HepG2 (cell line): ENCODE data around the gene SEPHS1.

Source experiments
- GABPB1 ChIP-seq: IDR thresholded peaks from 2 replicates; pipeline ENCODE4 v1.6.1; 2016; ENCODE audit warnings: mild to moderate bottlenecking, missing genetic modification reagents, moderate library complexity, missing compliant biosample characterization
- KLF12 ChIP-seq: sonication (generic); formaldehyde crosslinking; IDR thresholded peaks from 2 replicates; pipeline ENCODE4 v1.4.0; 2020; ENCODE audit warnings: missing genetic modification reagents, borderline replicate concordance
- POLR2A ChIP-seq, 2 experiments: IDR thresholded peaks; 2 replicates each; pipeline ENCODE4 v1.6.1; 2011; ENCODE audit warnings: low read depth in 2 of 2, low read length in 2 of 2, mild to moderate bottlenecking in 1 of 2, moderate library complexity in 1 of 2; ENCODE audit not compliant: insufficient read depth in 1 of 2
- PRPF4 ChIP-seq: fragments of 200-400 bp; formaldehyde crosslinking; IDR thresholded peaks from 2 replicates; pipeline ENCODE4 v1.6.1; 2016; ENCODE audit warnings: low read length, low read depth; ENCODE audit not compliant: poor library complexity, severe bottlenecking
- REST ChIP-seq, 2 experiments: IDR thresholded peaks; 2 replicates each; pipeline ENCODE4 v1.6.1; 2011 to 2012; ENCODE audit warnings: low read length in 2 of 2, borderline replicate concordance in 1 of 2, low read depth in 1 of 2, mild to moderate bottlenecking in 1 of 2, moderate library complexity in 1 of 2
- RXRA ChIP-seq: sonication (generic); formaldehyde crosslinking; IDR thresholded peaks from 2 replicates; pipeline ENCODE4 v1.5.1; 2020; ENCODE audit warnings: missing genetic modification reagents
- XRCC5 ChIP-seq: fragments of 200-400 bp; formaldehyde crosslinking; optimal IDR thresholded peaks from 2 replicates; pipeline ENCODE3; 2017; ENCODE audit warnings: mild to moderate bottlenecking, low read length
- ZBTB4 ChIP-seq: sonication (generic); formaldehyde crosslinking; IDR thresholded peaks from 2 replicates; pipeline ENCODE4 v1.4.0; 2020; ENCODE audit warnings: missing genetic modification reagents, mild to moderate bottlenecking, borderline replicate concordance
- ZEB1 ChIP-seq: IDR thresholded peaks from 2 replicates; pipeline ENCODE4 v1.6.1; 2012; ENCODE audit warnings: mild to moderate bottlenecking, low read depth, inconsistent platforms; ENCODE audit not compliant: insufficient replicate concordance
- ZNF572 ChIP-seq: sonication (generic); formaldehyde crosslinking; IDR thresholded peaks from 2 replicates; pipeline ENCODE4 v1.5.1; 2020; ENCODE audit warnings: mild to moderate bottlenecking, missing genetic modification reagents

GRCh38 chr10:13270877-13271551 is 77.1 kb downstream of the SEPHS1 start:
- TF ChIP-seq POLR2A (IDR thresholded peaks at IDR 0.05; ENCODE audit: insufficient read depth in 1 of 2, low read depth in 2 of 2, low read length in 2 of 2) = no peak
- no peak for TF ChIP-seq REST (IDR thresholded peaks at IDR 0.05; ENCODE audit: borderline replicate concordance in 1 of 2, low read depth in 1 of 2, low read length in 2 of 2)
- no peak for TF ChIP-seq XRCC5
- TF ChIP-seq ZEB1 = no peak
- TF ChIP-seq RXRA (CRISPR knock-in tag) = no peak
- no peak for TF ChIP-seq ZNF572 (CRISPR knock-in tag)
- TF ChIP-seq PRPF4 = no peak
- TF ChIP-seq KLF12 (CRISPR knock-in tag) = no peak
- TF ChIP-seq ZBTB4 (CRISPR knock-in tag) = no peak
- TF ChIP-seq GABPB1 (CRISPR knock-in tag) = no peak
